NT2/D1 (cell line): ENCODE results near the gene RTN4R.

ENCODE experiments used
- YY1 ChIP-seq: IDR thresholded peaks from 2 replicates; pipeline ENCODE4 v1.6.1; 2011; ENCODE audit not compliant: insufficient read length, insufficient read depth
- ZNF274 ChIP-seq: IDR thresholded peaks from 2 replicates; pipeline ENCODE4 v1.6.1; 2011; ENCODE audit warnings: mild to moderate bottlenecking, low read depth, low read length

DNA sequence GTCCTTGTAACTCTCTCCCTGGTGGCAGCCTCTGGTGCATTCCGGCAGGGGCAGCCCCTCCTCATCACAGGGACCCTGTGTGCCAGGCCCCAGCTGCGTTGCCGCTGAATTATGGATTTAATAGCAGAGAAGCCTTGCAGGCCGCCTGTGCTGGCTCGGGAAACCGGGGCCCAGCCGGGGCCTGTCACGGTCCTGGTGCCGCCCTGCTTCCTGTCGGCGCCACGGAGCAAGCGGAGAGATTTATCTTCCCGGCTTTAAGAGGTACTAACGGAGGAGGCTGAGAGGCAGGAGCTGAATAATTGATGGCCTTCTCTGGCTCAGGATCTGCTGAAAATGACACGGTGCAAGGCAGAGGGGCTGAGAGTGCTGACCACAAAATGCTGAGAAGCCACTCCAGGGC is 63.3 kb downstream of the RTN4R start:
- no peak for TF ChIP-seq ZNF274
- no peak for TF ChIP-seq YY1
